Liver (tissue), 9 donors: ENCODE measurements around the gene TNFRSF11A. TPM values are rescaled to one million over a fixed set of nuclear protein-coding genes. Genes with fewer than 3 reads are reported as not detected.

Source experiments
- DNase-seq: peaks from one replicate; pipeline ENCODE4 v3.0.0-alpha.2; 2017; ENCODE audit warnings: low spot score
- H3K27ac ChIP-seq, 2 donors: one replicate each; pipeline ENCODE4 v1.7.0; 2013; ENCODE audit warnings: inconsistent platforms in 2 of 2, low read length in 2 of 2, control low read depth in 1 of 2, low read depth in 1 of 2, mild to moderate bottlenecking in 1 of 2
- H3K27me3 ChIP-seq, 4 donors: one replicate each; pipeline versions ENCODE4 v1.6.1 to v1.7.0; 2013; ENCODE audit warnings: low read length in 3 of 4, inconsistent platforms in 1 of 4, mild to moderate bottlenecking in 1 of 4, moderate library complexity in 1 of 4; ENCODE audit not compliant: control insufficient read depth in 4 of 4, insufficient read depth in 4 of 4
- H3K36me3 ChIP-seq, 4 donors: one replicate each; pipeline versions ENCODE4 v1.6.1 to v1.7.0; 2013; ENCODE audit warnings: low read length in 3 of 4, mild to moderate bottlenecking in 3 of 4, low read depth in 1 of 4, moderate library complexity in 1 of 4; ENCODE audit not compliant: control insufficient read depth in 4 of 4, insufficient read depth in 3 of 4
- H3K4me1 ChIP-seq, 4 donors: one replicate each; pipeline versions ENCODE4 v1.6.1 to v1.7.0; 2013; ENCODE audit warnings: low read length in 3 of 4, mild to moderate bottlenecking in 3 of 4, moderate library complexity in 1 of 4; ENCODE audit not compliant: control insufficient read depth in 4 of 4, insufficient read depth in 4 of 4
- H3K4me3 ChIP-seq, 3 donors: one replicate each; pipeline versions ENCODE4 v1.6.1 to v1.7.0; 2013; ENCODE audit warnings: low read length in 3 of 3, control low read depth in 1 of 3, low read depth in 1 of 3, mild to moderate bottlenecking in 1 of 3
- H3K9ac ChIP-seq, 2 donors: one replicate each; pipeline ENCODE4 v1.7.0; 2013; ENCODE audit warnings: low read length in 2 of 2, mild to moderate bottlenecking in 2 of 2, moderate library complexity in 2 of 2, control low read depth in 1 of 2, low read depth in 1 of 2
- H3K9me3 ChIP-seq, 4 donors: one replicate each; pipeline versions ENCODE4 v1.6.1 to v1.7.0; 2013; ENCODE audit warnings: low read length in 3 of 4; ENCODE audit not compliant: control insufficient read depth in 4 of 4
- EGR1 ChIP-seq, 2 donors: IDR thresholded peaks; 2 replicates each; pipeline ENCODE4 v1.6.1; 2016 to 2018; ENCODE audit warnings: antibody characterized with exemption in 2 of 2, low read depth in 2 of 2
- FOXA1 ChIP-seq: IDR thresholded peaks from 2 replicates; pipeline ENCODE4 v1.6.1; 2016; ENCODE audit warnings: antibody characterized with exemption
- FOXA2 ChIP-seq: IDR thresholded peaks from 2 replicates; pipeline ENCODE4 v1.6.1; 2016; ENCODE audit warnings: antibody characterized with exemption
- GABPA ChIP-seq, 2 donors: IDR thresholded peaks in 1 of 2; conservative IDR thresholded peaks in 1 of 2; 2 replicates each; pipeline ENCODE4 v1.6.1; 2016; ENCODE audit warnings: antibody characterized with exemption in 2 of 2, mild to moderate bottlenecking in 1 of 2, moderate library complexity in 1 of 2
- HNF4A ChIP-seq, 2 donors: conservative IDR thresholded peaks; 2 replicates each; pipeline ENCODE4 v1.6.1; 2016; ENCODE audit warnings: antibody characterized with exemption in 2 of 2, mild to moderate bottlenecking in 2 of 2
- HNF4G ChIP-seq: IDR thresholded peaks from 2 replicates; pipeline ENCODE4 v1.6.1; 2016; ENCODE audit warnings: antibody characterized with exemption
- JUND ChIP-seq, 2 donors: IDR thresholded peaks; 2 replicates each; pipeline ENCODE4 v1.6.1; 2016; ENCODE audit warnings: antibody characterized with exemption in 2 of 2
- NR2F2 ChIP-seq: IDR thresholded peaks from 2 replicates; pipeline ENCODE4 v1.6.1; 2016; ENCODE audit warnings: antibody characterized with exemption
- RAD21 ChIP-seq, 2 donors: IDR thresholded peaks; 2 replicates each; pipeline ENCODE4 v1.6.1; 2016; ENCODE audit warnings: antibody characterized with exemption in 2 of 2, mild to moderate bottlenecking in 2 of 2
- REST ChIP-seq: IDR thresholded peaks from 2 replicates; pipeline ENCODE4 v1.6.1; 2016; ENCODE audit warnings: antibody characterized with exemption, mild to moderate bottlenecking
- RXRA ChIP-seq, 2 donors: IDR thresholded peaks; 2 replicates each; pipeline ENCODE4 v1.6.1; 2017 to 2018; ENCODE audit warnings: antibody characterized with exemption in 2 of 2, mild to moderate bottlenecking in 1 of 2
- SP1 ChIP-seq: IDR thresholded peaks from 2 replicates; pipeline ENCODE4 v1.6.1; 2018; ENCODE audit warnings: antibody characterized with exemption, mild to moderate bottlenecking
- TAF1 ChIP-seq: conservative IDR thresholded peaks from 2 replicates; pipeline ENCODE4 v1.6.1; 2016; ENCODE audit warnings: antibody characterized with exemption, mild to moderate bottlenecking
- YY1 ChIP-seq: IDR thresholded peaks from 2 replicates; pipeline ENCODE4 v1.6.1; 2016; ENCODE audit warnings: antibody characterized with exemption, mild to moderate bottlenecking
- WGBS: extraction: QIAGEN DNeasy Blood & Tissue Kit; methylation state at CpG from one replicate; pipeline ENCODE4 v1.1.7; 2013; 5-methylcytosine and 5-hydroxymethylcytosine counted together
- polyA plus RNA-seq, 2 donors: library from polyadenylated mRNA; stranded (reverse) in 1 of 2; unstranded in 1 of 2; fragments of 200-250 nt in 1 of 2; fragments of >200 nt in 1 of 2; fragmentation: Nextera tagmentation in 1 of 2; extraction: Ambion mirVana in 1 of 2; gene quantifications; one replicate each; pipeline versions ENCODE4 v1.2.1 to v1.2.3, GENCODE V29; 2013 to 2015
- total RNA-seq, 2 donors: library from RNA; depleted of rRNA; stranded (reverse); fragments of >200 nt; gene quantifications; one replicate each; pipeline ENCODE4 v1.2.3, GENCODE V29; 2014
- TF ChIP-seq, protein P1 (sequence below): IDR thresholded peaks from 2 replicates; pipeline ENCODE4 v1.6.1; 2016; ENCODE audit warnings: antibody characterized with exemption
- TF ChIP-seq, protein P2 (sequence below): fragments of 150-350 bp; IDR thresholded peaks from 2 replicates; pipeline ENCODE4 v1.5.1; 2017; ENCODE audit warnings: improper control_type of control experiment, low read depth, low read length; ENCODE audit not compliant: missing input control
- TF ChIP-seq, protein P3 (sequence below): IDR thresholded peaks from 2 replicates; pipeline ENCODE4 v1.6.1; 2016; ENCODE audit warnings: antibody characterized with exemption
- donor health status: healthy.
- donor health status: healthy.
- donor health status: healthy.
- donor health status: healthy.
- donor health status: healthy.

The TNFRSF11A gene
- total and polyA plus RNA-seq, 4 donors: 0.32 to 1.8 (median 0.90) TPM

DNA sequence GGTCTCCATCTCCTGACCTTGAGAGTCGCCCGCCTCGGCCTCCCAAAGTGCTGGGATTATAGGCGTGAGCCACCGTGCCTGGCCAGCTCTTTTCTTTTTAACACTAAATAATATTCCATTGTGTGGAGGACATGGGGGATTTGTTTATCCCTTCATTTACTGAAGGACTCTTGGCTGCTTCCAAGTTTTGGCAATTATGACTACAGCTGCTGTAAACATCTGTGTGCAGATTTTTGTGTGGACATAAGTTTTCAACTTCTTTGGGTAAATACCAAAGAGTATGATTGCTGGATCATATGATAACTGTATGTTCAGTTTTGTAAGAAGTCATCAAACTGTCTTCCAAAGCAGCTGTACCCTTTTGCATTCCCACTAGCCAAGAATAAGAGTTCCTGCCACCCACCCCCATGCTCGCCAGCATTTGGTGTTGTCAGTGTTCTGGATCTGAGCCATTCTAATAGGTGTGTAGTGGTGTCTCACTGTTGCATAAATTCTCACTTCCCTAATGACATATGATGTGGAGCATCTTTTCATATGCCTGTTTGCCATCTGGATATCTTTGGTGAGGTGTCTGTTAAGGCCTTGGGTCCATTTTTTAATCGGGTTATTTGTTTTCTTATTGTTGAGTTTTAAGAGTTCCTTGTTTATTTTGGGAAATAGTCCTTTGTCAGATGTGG lies 52.2 kb downstream of the TNFRSF11A start:
- no peak overlapping the region for H3K27ac ChIP-seq
- WGBS: 94% methylated on average over 7 of the region's 7 CpGs
- H3K9me3 ChIP-seq: no peaks in the 10 kb centered on the region
- DNase-seq: no peak
- no peaks in the 10 kb centered on the region for H3K27me3 ChIP-seq
- H3K4me1 ChIP-seq: no peaks in the 10 kb centered on the region
- no peak overlapping the region for H3K9ac ChIP-seq
- no peaks in the 10 kb centered on the region for H3K36me3 ChIP-seq
- H3K4me3 ChIP-seq: no peak overlapping the region
- TF ChIP-seq EGR1 (IDR thresholded peaks at IDR 0.05; ENCODE audit: low read depth in 2 of 2) (no peak), HNF4G (no peak), RAD21 (IDR thresholded peaks at IDR 0.05) (no peak), FOXA1 (no peak), NR2F2 (no peak), RXRA (IDR thresholded peaks at IDR 0.05) (no peak), GABPA (IDR thresholded peaks at IDR 0.05 in 1 of 2, conservative IDR thresholded peaks at IDR 0.05 in 1 of 2) (no peak), FOXA2 (no peak), HNF4A (conservative IDR thresholded peaks at IDR 0.05) (no peak), REST (no peak), YY1 (no peak), JUND (IDR thresholded peaks at IDR 0.05) (no peak), TAF1 (no peak)
- TF ChIP-seq, protein P1, sequence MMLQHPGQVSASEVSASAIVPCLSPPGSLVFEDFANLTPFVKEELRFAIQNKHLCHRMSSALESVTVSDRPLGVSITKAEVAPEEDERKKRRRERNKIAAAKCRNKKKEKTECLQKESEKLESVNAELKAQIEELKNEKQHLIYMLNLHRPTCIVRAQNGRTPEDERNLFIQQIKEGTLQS: no peak
- TF ChIP-seq, protein P2, sequence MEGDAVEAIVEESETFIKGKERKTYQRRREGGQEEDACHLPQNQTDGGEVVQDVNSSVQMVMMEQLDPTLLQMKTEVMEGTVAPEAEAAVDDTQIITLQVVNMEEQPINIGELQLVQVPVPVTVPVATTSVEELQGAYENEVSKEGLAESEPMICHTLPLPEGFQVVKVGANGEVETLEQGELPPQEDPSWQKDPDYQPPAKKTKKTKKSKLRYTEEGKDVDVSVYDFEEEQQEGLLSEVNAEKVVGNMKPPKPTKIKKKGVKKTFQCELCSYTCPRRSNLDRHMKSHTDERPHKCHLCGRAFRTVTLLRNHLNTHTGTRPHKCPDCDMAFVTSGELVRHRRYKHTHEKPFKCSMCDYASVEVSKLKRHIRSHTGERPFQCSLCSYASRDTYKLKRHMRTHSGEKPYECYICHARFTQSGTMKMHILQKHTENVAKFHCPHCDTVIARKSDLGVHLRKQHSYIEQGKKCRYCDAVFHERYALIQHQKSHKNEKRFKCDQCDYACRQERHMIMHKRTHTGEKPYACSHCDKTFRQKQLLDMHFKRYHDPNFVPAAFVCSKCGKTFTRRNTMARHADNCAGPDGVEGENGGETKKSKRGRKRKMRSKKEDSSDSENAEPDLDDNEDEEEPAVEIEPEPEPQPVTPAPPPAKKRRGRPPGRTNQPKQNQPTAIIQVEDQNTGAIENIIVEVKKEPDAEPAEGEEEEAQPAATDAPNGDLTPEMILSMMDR: no peak
- TF ChIP-seq, protein P3, sequence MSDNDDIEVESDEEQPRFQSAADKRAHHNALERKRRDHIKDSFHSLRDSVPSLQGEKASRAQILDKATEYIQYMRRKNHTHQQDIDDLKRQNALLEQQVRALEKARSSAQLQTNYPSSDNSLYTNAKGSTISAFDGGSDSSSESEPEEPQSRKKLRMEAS: no peak

DNA sequence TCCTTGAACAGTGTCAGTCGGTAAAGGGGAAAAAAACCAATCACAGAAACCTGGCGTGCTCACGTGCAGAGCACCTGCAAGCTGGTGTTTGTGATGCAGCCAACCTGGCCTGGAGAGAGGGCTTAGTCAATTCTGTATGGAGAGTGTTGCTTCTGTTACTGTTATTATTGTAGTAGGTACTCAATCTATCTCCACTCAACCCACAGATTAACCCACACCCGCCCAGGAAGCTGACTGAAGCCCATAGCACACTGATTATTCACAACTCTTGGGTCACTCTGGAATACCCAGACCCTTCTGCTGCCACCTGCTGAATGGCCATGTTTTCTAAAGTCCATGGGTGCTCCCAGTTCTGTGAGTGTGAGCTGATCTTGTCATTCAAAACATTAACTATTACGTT lies 53.9 kb downstream of the TNFRSF11A start:
- H3K27ac ChIP-seq: no peak overlapping the region
- no peak for DNase-seq
- H3K9me3 ChIP-seq: no peaks in the 10 kb centered on the region
- TF ChIP-seq, protein P1: no peak
- TF ChIP-seq GABPA (IDR thresholded peaks at IDR 0.05 in 1 of 2, conservative IDR thresholded peaks at IDR 0.05 in 1 of 2) (no peak), HNF4G (no peak), REST (no peak), JUND (IDR thresholded peaks at IDR 0.05) (no peak), FOXA1 (no peak), TAF1 (no peak), EGR1 (IDR thresholded peaks at IDR 0.05; ENCODE audit: low read depth in 2 of 2) (no peak), RAD21 (IDR thresholded peaks at IDR 0.05) (no peak), SP1 (no peak)
- TF ChIP-seq, protein P2: no peak
- no peak overlapping the region for H3K9ac ChIP-seq
- H3K36me3 ChIP-seq: no peaks in the 10 kb centered on the region
- no peaks in the 10 kb centered on the region for H3K4me1 ChIP-seq
- WGBS: 91% methylated on average over 5 of the region's 5 CpGs
- H3K27me3 ChIP-seq: no peaks in the 10 kb centered on the region
- H3K4me3 ChIP-seq: no peak overlapping the region
